Erythroblast (primary cell): Measurements from ENCODE around the gene SLC41A2.

Experiments used
- GATA1 ChIP-seq: IDR thresholded peaks from 2 replicates; pipeline ENCODE4 v1.6.1; 2011; ENCODE audit warnings: low read depth, mild to moderate bottlenecking, control low read depth, low read length, moderate library complexity
- POLR2A ChIP-seq: IDR thresholded peaks from 2 replicates; pipeline ENCODE4 v1.6.1; 2011; ENCODE audit warnings: mild to moderate bottlenecking, low read length

- TF ChIP-seq POLR2A (no peak), GATA1 (no peak)
Observed at GRCh38 chr12:104953323-104953722, 4.8 kb downstream of the SLC41A2 start.
